Measurements from ENCODE around the gene RAD18. TPM values are rescaled to one million over a fixed set of nuclear protein-coding genes. Genes with fewer than 3 reads are reported as not detected.

Gene RAD18
- total and polyA plus RNA-seq, 2 experiments from 2014 or later = 6.0 to 6.5 TPM

- no peaks in the 10 kb centered on the region for H3K27me3 ChIP-seq
- H3K9me2 ChIP-seq (replicated peaks; ENCODE audit: insufficient read depth) = no peaks in the 10 kb centered on the region
- WGBS (ENCODE audit: low lambda C conversion rate, missing lambda C conversion rate) = 78% methylated on average over 2 of the region's 2 CpGs
- no peak overlapping the region for H3K4me3 ChIP-seq
- H3K27ac ChIP-seq = peak overlapping the region; percentile 81
- no peak overlapping the region for H2AFZ ChIP-seq
- H3K79me2 ChIP-seq = peaks cover 16% of the 10 kb centered on the region
- H4K20me1 ChIP-seq (ENCODE audit: insufficient read depth, poor library complexity, severe bottlenecking) = no peaks in the 10 kb centered on the region
- DNase-seq (ENCODE audit: low spot score) = no peak
- H3K36me3 ChIP-seq (replicated peaks; ENCODE audit: insufficient read depth, low read depth) = no peaks in the 10 kb centered on the region
- TF ChIP-seq EZH2phosphoT487 (IDR thresholded peaks at IDR 0.05; ENCODE audit: low read depth, severe bottlenecking, unreplicated experiment) (no peak), CTCF (IDR thresholded peaks at IDR 0.05; ENCODE audit: poor library complexity) (no peak), EZH2 (IDR thresholded peaks at IDR 0.05; ENCODE audit: borderline replicate concordance) (no peak)
- H3K4me1 ChIP-seq (ENCODE audit: insufficient read depth) = peaks cover 12% of the 10 kb centered on the region
- H3K4me2 ChIP-seq = no peak overlapping the region
- no peaks in the 10 kb centered on the region for H3K9me3 ChIP-seq (ENCODE audit: low read depth)
Measured at GRCh38 chr3:8966150-8966819, 3.0 kb upstream of the RAD18 start.

- DNase-seq (ENCODE audit: low spot score) = peak; percentile 44
- peaks cover 12% of the 10 kb centered on the region for H3K4me1 ChIP-seq (ENCODE audit: insufficient read depth)
Measured at GRCh38 chr3:8964436-8965370, 1.4 kb upstream of the RAD18 start.

GRCh38 chr3:8962226-8962861, 928 bp downstream of the RAD18 start:
- Histone ChIP-seq H3K9me2 (replicated peaks; ENCODE audit: insufficient read depth) (no peaks in the 10 kb centered on the region), H2AFZ (no peak overlapping the region), H3K4me3 (peak overlapping the region; percentile 74), H4K20me1 (ENCODE audit: insufficient read depth, poor library complexity, severe bottlenecking) (no peaks in the 10 kb centered on the region), H3K27me3 (no peaks in the 10 kb centered on the region), H3K4me1 (ENCODE audit: insufficient read depth) (peaks cover 12% of the 10 kb centered on the region), H3K9me3 (ENCODE audit: low read depth) (no peaks in the 10 kb centered on the region), H3K4me2 (peak overlapping the region; percentile 90), H3K79me2 (peaks cover 37% of the 10 kb centered on the region), H3K27ac (no peak overlapping the region), H3K36me3 (replicated peaks; ENCODE audit: insufficient read depth, low read depth) (no peaks in the 10 kb centered on the region)
- WGBS (ENCODE audit: low lambda C conversion rate, missing lambda C conversion rate) = 32% methylated on average over 6 of the region's 6 CpGs
- TF ChIP-seq CTCF (IDR thresholded peaks at IDR 0.05; ENCODE audit: poor library complexity) = no peak
- no peak for TF ChIP-seq EZH2 (IDR thresholded peaks at IDR 0.05; ENCODE audit: borderline replicate concordance)
- no peak for TF ChIP-seq EZH2phosphoT487 (IDR thresholded peaks at IDR 0.05; ENCODE audit: low read depth, severe bottlenecking, unreplicated experiment)
- DNase-seq (ENCODE audit: low spot score) = no peak

More at GRCh38 chr3:8964436-8965370, 1.4 kb upstream of the RAD18 start:
- H3K4me3 ChIP-seq = no peak overlapping the region
- 73% methylated on average over 11 of the region's 11 CpGs for WGBS (ENCODE audit: low lambda C conversion rate, missing lambda C conversion rate)
- H3K4me2 ChIP-seq = no peak overlapping the region
- no peaks in the 10 kb centered on the region for H4K20me1 ChIP-seq (ENCODE audit: insufficient read depth, poor library complexity, severe bottlenecking)
- H3K27ac ChIP-seq = peak overlapping the region; percentile 81
- H3K36me3 ChIP-seq (replicated peaks; ENCODE audit: insufficient read depth, low read depth) = no peaks in the 10 kb centered on the region
- H3K9me2 ChIP-seq (replicated peaks; ENCODE audit: insufficient read depth) = no peaks in the 10 kb centered on the region
- no peak for TF ChIP-seq EZH2 (IDR thresholded peaks at IDR 0.05; ENCODE audit: borderline replicate concordance)
- TF ChIP-seq CTCF (IDR thresholded peaks at IDR 0.05; ENCODE audit: poor library complexity) = no peak
- TF ChIP-seq EZH2phosphoT487 (IDR thresholded peaks at IDR 0.05; ENCODE audit: low read depth, severe bottlenecking, unreplicated experiment) = no peak
- peaks cover 30% of the 10 kb centered on the region for H3K79me2 ChIP-seq
- no peaks in the 10 kb centered on the region for H3K27me3 ChIP-seq
- H2AFZ ChIP-seq = peak overlapping the region; percentile 91
- no peaks in the 10 kb centered on the region for H3K9me3 ChIP-seq (ENCODE audit: low read depth)

All from hepatocyte (in vitro differentiated cells).